Esophagus squamous epithelium (tissue), 4 donors: ENCODE measurements around the gene SLC26A4.

Experiments used
- POLR2A ChIP-seq, 4 donors: fragments of 450-650 bp; IDR thresholded peaks; one replicate each; pipeline ENCODE4 v1.6.1; 2017; ENCODE audit warnings: antibody characterized with exemption in 4 of 4, mild to moderate bottlenecking in 4 of 4, moderate library complexity in 3 of 4
- TF ChIP-seq, protein P1 (sequence below), 6 experiments: fragments of 450-650 bp in 4 of 6; fragments of 200-600 bp in 2 of 6; sonication (generic) in 2 of 6; IDR thresholded peaks; one replicate each; pipeline ENCODE4 v1.5.1; 2016 to 2019; ENCODE audit warnings: antibody characterized with exemption in 6 of 6, mild to moderate bottlenecking in 4 of 6, moderate library complexity in 4 of 6

DNA sequence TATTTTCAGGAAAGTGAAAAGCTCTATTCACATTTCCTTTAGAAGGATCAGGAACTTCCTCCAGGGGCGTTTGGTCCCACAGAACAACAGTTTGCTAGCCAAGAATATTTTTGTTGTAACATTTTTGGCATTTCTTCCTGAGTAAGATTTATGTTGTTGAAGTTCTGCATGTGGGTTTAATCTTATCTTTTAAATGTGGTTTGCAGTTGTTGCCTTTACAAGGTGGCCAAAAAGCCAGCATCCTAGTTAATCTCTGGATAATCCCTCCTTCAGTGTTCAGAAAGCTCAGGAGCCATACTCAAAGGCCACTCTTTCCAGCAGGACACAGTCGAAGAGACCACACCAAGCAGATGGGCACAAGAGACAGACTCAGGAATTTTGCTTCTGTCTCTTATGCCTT is 30.0 kb downstream of the SLC26A4 start:
- TF ChIP-seq, protein P1, sequence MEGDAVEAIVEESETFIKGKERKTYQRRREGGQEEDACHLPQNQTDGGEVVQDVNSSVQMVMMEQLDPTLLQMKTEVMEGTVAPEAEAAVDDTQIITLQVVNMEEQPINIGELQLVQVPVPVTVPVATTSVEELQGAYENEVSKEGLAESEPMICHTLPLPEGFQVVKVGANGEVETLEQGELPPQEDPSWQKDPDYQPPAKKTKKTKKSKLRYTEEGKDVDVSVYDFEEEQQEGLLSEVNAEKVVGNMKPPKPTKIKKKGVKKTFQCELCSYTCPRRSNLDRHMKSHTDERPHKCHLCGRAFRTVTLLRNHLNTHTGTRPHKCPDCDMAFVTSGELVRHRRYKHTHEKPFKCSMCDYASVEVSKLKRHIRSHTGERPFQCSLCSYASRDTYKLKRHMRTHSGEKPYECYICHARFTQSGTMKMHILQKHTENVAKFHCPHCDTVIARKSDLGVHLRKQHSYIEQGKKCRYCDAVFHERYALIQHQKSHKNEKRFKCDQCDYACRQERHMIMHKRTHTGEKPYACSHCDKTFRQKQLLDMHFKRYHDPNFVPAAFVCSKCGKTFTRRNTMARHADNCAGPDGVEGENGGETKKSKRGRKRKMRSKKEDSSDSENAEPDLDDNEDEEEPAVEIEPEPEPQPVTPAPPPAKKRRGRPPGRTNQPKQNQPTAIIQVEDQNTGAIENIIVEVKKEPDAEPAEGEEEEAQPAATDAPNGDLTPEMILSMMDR (IDR thresholded peaks at IDR 0.05): no peak
- no peak for TF ChIP-seq POLR2A (IDR thresholded peaks at IDR 0.05)
